Esophagus muscularis mucosa (tissue), 3 donors: ENCODE data around the gene TRAPPC10.

Experiments used
- CTCF ChIP-seq, 3 experiments: fragments of 200-600 bp in 2 of 3; fragments of 450-650 bp in 1 of 3; sonication (generic) in 2 of 3; IDR thresholded peaks; one replicate each; pipeline ENCODE4 v1.5.1; 2017 to 2019; ENCODE audit warnings: antibody characterized with exemption in 3 of 3, mild to moderate bottlenecking in 2 of 3, moderate library complexity in 1 of 3
- POLR2A ChIP-seq: fragments of 450-650 bp; IDR thresholded peaks from one replicate; pipeline ENCODE4 v1.6.1; 2017; ENCODE audit warnings: antibody characterized with exemption, moderate library complexity, mild to moderate bottlenecking, low read depth
- POLR2AphosphoS5 ChIP-seq, 2 donors: sonication (generic); formaldehyde crosslinking; IDR thresholded peaks; one replicate each; pipeline ENCODE4 v1.6.1; 2017; ENCODE audit warnings: antibody characterized with exemption in 2 of 2

- TF ChIP-seq POLR2A (no peak), CTCF (IDR thresholded peaks at IDR 0.05) (no peak), POLR2AphosphoS5 (IDR thresholded peaks at IDR 0.05) (no peak)
Observed at GRCh38 chr21:44084496-44085241, 72.6 kb downstream of the TRAPPC10 start.
